Measurements from ENCODE around the gene LCOR.

Gene LCOR

DNA sequence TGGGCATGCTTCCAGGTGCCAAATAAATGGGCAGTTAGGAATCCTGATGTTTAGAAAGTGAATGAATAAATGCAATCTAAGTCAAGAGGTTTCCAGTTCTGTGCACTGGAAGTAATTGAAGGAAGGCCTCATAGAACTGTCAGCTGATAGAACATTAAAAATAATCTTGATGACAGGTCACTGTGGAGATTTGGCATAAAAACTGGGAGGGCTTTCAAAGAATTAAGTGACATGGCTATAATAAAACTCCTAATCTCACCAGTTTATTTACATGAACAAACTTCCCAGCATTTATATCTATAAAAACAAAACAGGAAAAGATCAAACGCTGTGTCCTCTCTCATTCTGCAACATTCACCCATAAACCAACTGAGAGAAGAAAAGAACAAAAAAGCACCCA, 183.1 kb downstream of the LCOR start:
- Histone ChIP-seq H2BK15ac (ENCODE audit: low read depth, poor library complexity, severe bottlenecking) (no peak overlapping the region), H4K8ac (ENCODE audit: low read length) (no peak overlapping the region), H3K14ac (ENCODE audit: low read length in 2 of 2) (no peak overlapping the region), H2BK12ac (ENCODE audit: low read length in 2 of 2) (no peak overlapping the region), H3K4me1 (ENCODE audit: control insufficient read depth, insufficient read depth, low read depth, low read length) (peaks cover 2% of the 10 kb centered on the region), H3K9ac (ENCODE audit: low read length) (no peak overlapping the region), H2AK5ac (ENCODE audit: low read length, severe bottlenecking) (no peak overlapping the region), H3K36me3 (ENCODE audit: control insufficient read depth in 1 of 2, insufficient read depth in 2 of 2, low read depth in 1 of 2, low read length in 2 of 2) (peaks cover 0 to 4% of the 10 kb centered on the region in 2 experiments), H3K27ac (ENCODE audit: low read length, poor library complexity, severe bottlenecking) (no peak overlapping the region), H2AFZ (ENCODE audit: low read depth, low read length) (no peak overlapping the region), H3K27me3 (ENCODE audit: control insufficient read depth in 1 of 2, insufficient read depth in 1 of 2, low read length in 2 of 2) (peaks cover 4 to 18% of the 10 kb centered on the region in 2 experiments), H4K91ac (ENCODE audit: low read length) (no peak overlapping the region), H3K18ac (ENCODE audit: low read depth in 1 of 2, low read length in 2 of 2) (no peak overlapping the region), H3K79me1 (replicated peaks; ENCODE audit: low read length, poor library complexity, severe bottlenecking) (no peaks in the 10 kb centered on the region), H3K9me3 (ENCODE audit: control insufficient read depth, low read length) (no peaks in the 10 kb centered on the region), H2BK120ac (ENCODE audit: low read depth, low read length) (no peak overlapping the region), H3K4me3 (ENCODE audit: insufficient read depth in 1 of 2, low read depth in 1 of 2, low read length in 2 of 2) (no peak overlapping the region), H3K4ac (ENCODE audit: low read depth in 1 of 2, low read length in 2 of 2) (no peak overlapping the region), H2BK5ac (ENCODE audit: low read depth, low read length, poor library complexity, severe bottlenecking) (no peak overlapping the region), H3K23ac (ENCODE audit: low read length in 2 of 2) (no peak overlapping the region), H3K4me2 (ENCODE audit: low read length, poor library complexity, severe bottlenecking) (no peak overlapping the region)
- 83% methylated on average over 1 of the region's 1 CpG for WGBS
- no peak for DNase-seq

DNA sequence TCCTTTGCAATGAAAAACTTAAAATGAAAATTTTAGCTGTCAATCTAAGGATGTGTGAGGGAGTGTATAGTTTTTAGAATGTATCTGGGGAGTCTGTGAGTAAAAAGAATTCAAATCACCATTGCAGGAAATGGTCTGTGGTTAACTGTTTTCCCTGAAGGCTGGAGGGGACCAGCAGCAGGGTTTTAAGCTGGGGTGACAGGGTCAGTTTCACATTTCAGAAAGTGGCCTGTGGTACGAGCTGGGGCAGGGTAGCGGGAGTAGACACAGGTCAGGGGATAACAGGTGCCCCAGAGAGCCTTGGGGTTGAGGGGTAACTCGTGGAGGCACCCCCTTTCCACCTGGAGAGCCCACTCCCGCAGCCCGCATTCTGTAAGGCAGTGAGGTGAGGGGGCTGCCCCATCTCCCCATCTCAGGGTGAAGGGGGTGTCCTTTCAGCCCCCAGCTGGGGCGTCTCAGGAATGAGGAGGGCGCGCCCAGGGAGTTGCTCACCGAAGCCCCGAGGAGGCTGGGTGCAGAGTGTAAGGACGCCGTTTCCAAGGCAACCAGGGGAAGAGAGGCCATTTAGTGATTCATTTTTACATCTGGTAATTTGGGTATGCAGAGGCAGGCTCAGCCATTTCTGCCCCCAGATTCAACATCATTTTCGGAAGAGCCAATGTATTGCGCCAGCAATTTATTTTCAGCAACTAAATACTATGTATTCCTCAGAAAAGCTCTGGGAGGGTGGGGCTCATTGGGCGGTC, 184.8 kb downstream of the LCOR start:
- Histone ChIP-seq H3K4me2 (ENCODE audit: low read length, poor library complexity, severe bottlenecking) (no peak overlapping the region), H3K4me1 (ENCODE audit: control insufficient read depth, insufficient read depth, low read depth, low read length) (peaks cover 13% of the 10 kb centered on the region), H3K36me3 (ENCODE audit: control insufficient read depth in 1 of 2, insufficient read depth in 2 of 2, low read depth in 1 of 2, low read length in 2 of 2) (no peaks in the 10 kb centered on the region), H3K18ac (ENCODE audit: low read depth in 1 of 2, low read length in 2 of 2) (no peak overlapping the region), H4K8ac (ENCODE audit: low read length) (no peak overlapping the region), H3K79me1 (replicated peaks; ENCODE audit: low read length, poor library complexity, severe bottlenecking) (no peaks in the 10 kb centered on the region), H4K91ac (ENCODE audit: low read length) (no peak overlapping the region), H2AK5ac (ENCODE audit: low read length, severe bottlenecking) (no peak overlapping the region), H3K14ac (ENCODE audit: low read length in 2 of 2) (no peak overlapping the region), H2BK120ac (ENCODE audit: low read depth, low read length) (no peak overlapping the region), H2BK12ac (ENCODE audit: low read length in 2 of 2) (no peak overlapping the region), H2BK15ac (ENCODE audit: low read depth, poor library complexity, severe bottlenecking) (no peak overlapping the region), H3K9ac (ENCODE audit: low read length) (no peak overlapping the region), H3K23ac (ENCODE audit: low read length in 2 of 2) (no peak overlapping the region), H3K9me3 (ENCODE audit: control insufficient read depth, low read length) (no peaks in the 10 kb centered on the region), H2AFZ (ENCODE audit: low read depth, low read length) (no peak overlapping the region), H3K27ac (ENCODE audit: low read length, poor library complexity, severe bottlenecking) (no peak overlapping the region), H2BK5ac (ENCODE audit: low read depth, low read length, poor library complexity, severe bottlenecking) (no peak overlapping the region), H3K4ac (ENCODE audit: low read depth in 1 of 2, low read length in 2 of 2) (no peak overlapping the region), H3K27me3 (ENCODE audit: control insufficient read depth in 1 of 2, insufficient read depth in 1 of 2, low read length in 2 of 2) (peaks cover 0 to 9% of the 10 kb centered on the region in 2 experiments), H3K4me3 (ENCODE audit: insufficient read depth in 1 of 2, low read depth in 1 of 2, low read length in 2 of 2) (no peak overlapping the region)
- no peak for DNase-seq
- WGBS: 84% methylated on average over 13 of the region's 15 CpGs

DNA sequence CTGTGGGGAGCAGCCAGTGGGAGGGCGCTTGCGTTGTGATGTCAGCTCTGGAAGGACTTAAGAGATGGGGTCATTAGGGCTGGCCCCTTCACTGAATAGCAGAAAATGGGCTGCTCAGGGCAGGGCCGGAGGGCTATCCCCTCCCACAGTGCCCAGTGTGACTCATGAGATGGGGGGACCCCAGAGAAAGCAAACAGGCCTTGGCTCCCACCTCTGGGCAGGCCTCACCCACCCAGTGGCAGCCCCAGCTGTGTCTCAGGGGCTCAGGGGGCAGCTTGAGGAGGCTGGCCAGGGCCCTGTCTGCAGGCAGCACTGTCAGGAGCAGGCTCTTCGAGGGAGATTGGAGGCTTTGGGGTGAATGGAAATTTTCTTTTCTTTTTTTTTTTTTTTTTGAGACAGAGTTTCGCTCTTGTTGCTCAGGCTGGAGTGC, 185.4 kb downstream of the LCOR start:
- H3K14ac ChIP-seq (ENCODE audit: low read length in 2 of 2): no peak overlapping the region
- 68% methylated on average over 5 of the region's 5 CpGs for WGBS
- no peak overlapping the region for H3K4me3 ChIP-seq (ENCODE audit: insufficient read depth in 1 of 2, low read depth in 1 of 2, low read length in 2 of 2)

DNA sequence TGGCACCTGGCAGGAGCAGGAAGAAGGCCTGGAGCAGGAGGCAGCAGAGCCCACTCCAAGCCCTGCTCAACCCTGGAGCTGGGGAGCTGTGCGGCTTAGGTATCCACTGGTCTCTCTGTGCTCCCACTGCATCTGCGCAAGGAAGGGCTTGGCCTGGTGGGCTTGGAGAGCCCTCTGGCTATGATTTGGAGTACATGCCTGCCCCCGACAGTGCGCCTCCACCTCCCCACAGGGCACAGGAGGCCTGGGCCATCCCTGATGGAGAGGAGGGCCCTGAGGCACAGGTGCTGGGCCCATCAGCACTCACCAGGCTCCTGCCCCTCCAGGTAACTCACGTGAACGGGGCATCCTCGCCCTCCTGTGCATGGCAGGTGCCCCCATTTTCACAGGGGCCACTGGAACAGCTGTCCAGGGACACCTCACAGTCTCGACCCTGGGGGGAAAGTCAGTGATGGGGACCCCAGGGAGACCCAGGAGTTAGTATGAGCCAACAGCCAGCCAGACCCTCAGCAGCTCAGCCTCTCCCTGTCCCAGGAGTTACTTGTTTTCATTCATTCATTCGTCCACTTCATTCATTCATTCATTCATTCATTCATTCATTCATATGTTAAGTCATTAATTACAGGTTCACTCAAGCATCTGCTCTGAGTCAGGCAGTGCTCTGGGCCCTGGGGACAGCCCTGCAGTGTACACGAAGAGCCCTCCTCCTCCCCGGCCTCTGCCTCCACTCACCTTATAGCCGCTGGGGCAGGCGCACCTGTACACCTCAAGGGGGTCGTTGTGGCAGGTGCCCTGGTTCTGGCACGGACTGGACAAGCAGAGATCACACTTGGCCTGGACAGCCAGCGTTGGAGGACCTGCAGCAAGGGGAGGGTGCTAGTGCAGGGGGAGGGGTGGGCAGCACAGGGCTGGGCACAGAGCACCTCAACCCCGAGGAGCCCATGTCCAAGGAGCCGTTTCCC, 186.4 kb downstream of the LCOR start:
- H3K9ac ChIP-seq (ENCODE audit: low read length): no peak overlapping the region

More for the DNA sequence above, 185.4 kb downstream of the LCOR start:
- H3K4me1 ChIP-seq (ENCODE audit: control insufficient read depth, insufficient read depth, low read depth, low read length): peaks cover 14% of the 10 kb centered on the region
- H2BK15ac ChIP-seq (ENCODE audit: low read depth, poor library complexity, severe bottlenecking): no peak overlapping the region
- no peak overlapping the region for H3K9ac ChIP-seq (ENCODE audit: low read length)
- H4K91ac ChIP-seq (ENCODE audit: low read length): no peak overlapping the region
- H2AK5ac ChIP-seq (ENCODE audit: low read length, severe bottlenecking): no peak overlapping the region
- no peak overlapping the region for H3K23ac ChIP-seq (ENCODE audit: low read length in 2 of 2)
- no peak overlapping the region for H3K27ac ChIP-seq (ENCODE audit: low read length, poor library complexity, severe bottlenecking)
- no peak overlapping the region for H2BK12ac ChIP-seq (ENCODE audit: low read length in 2 of 2)
- no peak overlapping the region for H2AFZ ChIP-seq (ENCODE audit: low read depth, low read length)
- H3K18ac ChIP-seq (ENCODE audit: low read depth in 1 of 2, low read length in 2 of 2): no peak overlapping the region
- no peak overlapping the region for H2BK120ac ChIP-seq (ENCODE audit: low read depth, low read length)
- no peak overlapping the region for H3K4ac ChIP-seq (ENCODE audit: low read depth in 1 of 2, low read length in 2 of 2)
- H3K36me3 ChIP-seq (ENCODE audit: control insufficient read depth in 1 of 2, insufficient read depth in 2 of 2, low read depth in 1 of 2, low read length in 2 of 2): no peaks in the 10 kb centered on the region
- H3K4me2 ChIP-seq (ENCODE audit: low read length, poor library complexity, severe bottlenecking): no peak overlapping the region
- peaks cover 0 to 7% of the 10 kb centered on the region in 2 experiments for H3K27me3 ChIP-seq (ENCODE audit: control insufficient read depth in 1 of 2, insufficient read depth in 1 of 2, low read length in 2 of 2)
- no peak overlapping the region for H4K8ac ChIP-seq (ENCODE audit: low read length)
- no peak for DNase-seq
- no peaks in the 10 kb centered on the region for H3K79me1 ChIP-seq (replicated peaks; ENCODE audit: low read length, poor library complexity, severe bottlenecking)
- H3K9me3 ChIP-seq (ENCODE audit: control insufficient read depth, low read length): no peaks in the 10 kb centered on the region
- no peak overlapping the region for H2BK5ac ChIP-seq (ENCODE audit: low read depth, low read length, poor library complexity, severe bottlenecking)

More for the DNA sequence above, 186.4 kb downstream of the LCOR start:
- Histone ChIP-seq H2BK5ac (ENCODE audit: low read depth, low read length, poor library complexity, severe bottlenecking) (no peak overlapping the region), H2AK5ac (ENCODE audit: low read length, severe bottlenecking) (no peak overlapping the region), H3K4me1 (ENCODE audit: control insufficient read depth, insufficient read depth, low read depth, low read length) (peaks cover 18% of the 10 kb centered on the region), H2AFZ (ENCODE audit: low read depth, low read length) (no peak overlapping the region), H2BK120ac (ENCODE audit: low read depth, low read length) (no peak overlapping the region), H3K4me2 (ENCODE audit: low read length, poor library complexity, severe bottlenecking) (no peak overlapping the region), H3K27ac (ENCODE audit: low read length, poor library complexity, severe bottlenecking) (no peak overlapping the region), H3K18ac (ENCODE audit: low read depth in 1 of 2, low read length in 2 of 2) (no peak overlapping the region), H2BK15ac (ENCODE audit: low read depth, poor library complexity, severe bottlenecking) (no peak overlapping the region), H3K23ac (ENCODE audit: low read length in 2 of 2) (no peak overlapping the region), H2BK12ac (ENCODE audit: low read length in 2 of 2) (no peak overlapping the region), H3K36me3 (ENCODE audit: control insufficient read depth in 1 of 2, insufficient read depth in 2 of 2, low read depth in 1 of 2, low read length in 2 of 2) (no peaks in the 10 kb centered on the region), H3K4ac (ENCODE audit: low read depth in 1 of 2, low read length in 2 of 2) (no peak overlapping the region), H3K27me3 (ENCODE audit: control insufficient read depth in 1 of 2, insufficient read depth in 1 of 2, low read length in 2 of 2) (peaks cover 0 to 6% of the 10 kb centered on the region in 2 experiments), H4K91ac (ENCODE audit: low read length) (no peak overlapping the region), H3K4me3 (ENCODE audit: insufficient read depth in 1 of 2, low read depth in 1 of 2, low read length in 2 of 2) (no peak overlapping the region), H3K9me3 (ENCODE audit: control insufficient read depth, low read length) (no peaks in the 10 kb centered on the region), H3K14ac (ENCODE audit: low read length in 2 of 2) (no peak overlapping the region), H3K79me1 (replicated peaks; ENCODE audit: low read length, poor library complexity, severe bottlenecking) (no peaks in the 10 kb centered on the region), H4K8ac (ENCODE audit: low read length) (no peak overlapping the region)
- WGBS: 82% methylated on average over 18 of the region's 18 CpGs
- DNase-seq: no peak
